MM.1S (cell line): Measurements from ENCODE around the gene MSANTD1.

Experiments
- DNase-seq: peaks from one replicate; pipeline ENCODE4 v3.0.0-alpha.2; 2015
- H2AFZ ChIP-seq: fragments of 300-600 bp; sonication (generic); 2 replicates; pipeline ENCODE4 v1.6.0; 2016; ENCODE audit warnings: antibody characterized with exemption, low read length
- H3F3A ChIP-seq: fragments of 300-600 bp; sonication (generic); 2 replicates; pipeline ENCODE4 v1.6.1; 2016; ENCODE audit warnings: mild to moderate bottlenecking, antibody characterized with exemption, low read length, moderate library complexity, mixed read lengths; ENCODE audit not compliant: insufficient read depth
- H3K27ac ChIP-seq: fragments of 300-600 bp; sonication (generic); 2 replicates; pipeline ENCODE4 v1.5.1; 2016; ENCODE audit warnings: mild to moderate bottlenecking, low read length
- H3K27me3 ChIP-seq: fragments of 300-600 bp; sonication (generic); replicated peaks from 2 replicates; pipeline ENCODE4 v1.6.0; 2016; ENCODE audit warnings: low read length; ENCODE audit not compliant: insufficient read depth
- H3K36me3 ChIP-seq: fragments of 300-600 bp; sonication (generic); replicated peaks from 2 replicates; pipeline ENCODE4 v1.6.1; 2016; ENCODE audit warnings: mild to moderate bottlenecking, low read length, mixed read lengths; ENCODE audit not compliant: insufficient read depth
- H3K4me1 ChIP-seq: fragments of 300-600 bp; sonication (generic); 2 replicates; pipeline ENCODE4 v1.6.1; 2016; ENCODE audit warnings: low read length, mixed read lengths
- H3K4me2 ChIP-seq: fragments of 300-600 bp; sonication (generic); 2 replicates; pipeline ENCODE4 v1.6.0; 2016; ENCODE audit warnings: low read depth, low read length
- H3K4me3 ChIP-seq: fragments of 300-600 bp; sonication (generic); 2 replicates; pipeline ENCODE4 v1.5.1; 2016; ENCODE audit warnings: low read length, mixed read lengths
- H3K79me2 ChIP-seq: fragments of 300-600 bp; sonication (generic); 2 replicates; pipeline ENCODE4 v1.6.1; 2016; ENCODE audit warnings: mixed run types, low read length, mixed read lengths
- H3K9ac ChIP-seq: fragments of 300-600 bp; sonication (generic); 2 replicates; pipeline ENCODE4 v1.6.1; 2016; ENCODE audit warnings: low read length, mixed read lengths
- H3K9me2 ChIP-seq: fragments of 300-600 bp; sonication (generic); replicated peaks from 2 replicates; pipeline ENCODE4 v1.6.1; 2016; ENCODE audit warnings: mild to moderate bottlenecking, low read length, mixed read lengths; ENCODE audit not compliant: insufficient read depth
- H3K9me3 ChIP-seq: fragments of 300-600 bp; sonication (generic); replicated peaks from 2 replicates; pipeline ENCODE4 v1.6.1; 2016; ENCODE audit warnings: mild to moderate bottlenecking, low read length, mixed read lengths; ENCODE audit not compliant: insufficient read depth
- H4K20me1 ChIP-seq: fragments of 300-600 bp; sonication (generic); 2 replicates; pipeline ENCODE4 v1.6.1; 2016; ENCODE audit warnings: mild to moderate bottlenecking, low read length, moderate library complexity, mixed read lengths; ENCODE audit not compliant: insufficient read depth
- CTCF ChIP-seq: fragments of 300-600 bp; sonication (generic); IDR thresholded peaks from 2 replicates; pipeline ENCODE4 v1.5.1; 2016; ENCODE audit warnings: antibody characterized with exemption, low read length, mixed read lengths
- EZH2 ChIP-seq: fragments of 300-600 bp; sonication (generic); optimal IDR thresholded peaks from 2 replicates; pipeline ENCODE3; 2017; ENCODE audit warnings: low read depth, mild to moderate bottlenecking, antibody characterized with exemption, low read length, mixed read lengths
- EZH2phosphoT487 ChIP-seq: fragments of 300-600 bp; sonication (generic); IDR thresholded peaks from 2 replicates; pipeline ENCODE4 v1.6.1; 2018; ENCODE audit warnings: antibody characterized with exemption, low read length

MSANTD1 gene

DNA sequence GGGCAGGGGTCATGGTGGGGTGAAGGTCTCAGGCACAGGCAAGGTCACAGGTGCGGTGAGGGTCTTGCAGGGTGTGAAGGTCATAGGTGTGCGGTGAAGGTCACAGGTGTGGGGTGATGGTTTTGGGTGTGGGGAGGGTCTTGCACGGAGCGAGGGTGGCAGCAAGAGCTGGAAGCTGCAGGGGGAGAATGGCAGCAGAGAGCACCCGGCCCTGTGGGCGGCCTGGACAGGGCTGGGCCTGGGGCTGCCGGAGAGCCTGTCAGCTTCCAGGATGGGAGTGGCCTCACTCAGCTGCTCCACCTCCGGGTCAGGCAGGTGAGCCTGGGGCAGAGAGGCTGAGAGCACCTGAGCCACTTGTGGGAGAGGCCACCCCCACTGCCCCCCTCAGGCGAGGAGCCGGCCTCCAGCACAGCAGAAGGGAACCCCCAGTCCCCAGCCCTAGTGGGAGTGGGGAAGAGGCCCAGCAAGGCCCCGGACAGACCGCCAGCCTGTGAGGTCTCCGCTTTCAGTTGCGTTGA, 1.5 kb downstream of the MSANTD1 start:
- Histone ChIP-seq H3F3A (no peaks in the 10 kb centered on the region), H3K27ac (no peak overlapping the region), H3K79me2 (no peaks in the 10 kb centered on the region), H2AFZ (no peak overlapping the region), H3K4me2 (no peak overlapping the region), H3K27me3 (peaks cover 7% of the 10 kb centered on the region; the same call in 1 of the 2 replicates), H4K20me1 (no peaks in the 10 kb centered on the region), H3K4me3 (no peak overlapping the region), H3K9me3 (no peaks in the 10 kb centered on the region), H3K9me2 (no peaks in the 10 kb centered on the region), H3K9ac (no peak overlapping the region), H3K4me1 (no peaks in the 10 kb centered on the region), H3K36me3 (no peaks in the 10 kb centered on the region)
- no peak for DNase-seq
- TF ChIP-seq CTCF (no peak), EZH2phosphoT487 (no peak), EZH2 (no peak)

DNA sequence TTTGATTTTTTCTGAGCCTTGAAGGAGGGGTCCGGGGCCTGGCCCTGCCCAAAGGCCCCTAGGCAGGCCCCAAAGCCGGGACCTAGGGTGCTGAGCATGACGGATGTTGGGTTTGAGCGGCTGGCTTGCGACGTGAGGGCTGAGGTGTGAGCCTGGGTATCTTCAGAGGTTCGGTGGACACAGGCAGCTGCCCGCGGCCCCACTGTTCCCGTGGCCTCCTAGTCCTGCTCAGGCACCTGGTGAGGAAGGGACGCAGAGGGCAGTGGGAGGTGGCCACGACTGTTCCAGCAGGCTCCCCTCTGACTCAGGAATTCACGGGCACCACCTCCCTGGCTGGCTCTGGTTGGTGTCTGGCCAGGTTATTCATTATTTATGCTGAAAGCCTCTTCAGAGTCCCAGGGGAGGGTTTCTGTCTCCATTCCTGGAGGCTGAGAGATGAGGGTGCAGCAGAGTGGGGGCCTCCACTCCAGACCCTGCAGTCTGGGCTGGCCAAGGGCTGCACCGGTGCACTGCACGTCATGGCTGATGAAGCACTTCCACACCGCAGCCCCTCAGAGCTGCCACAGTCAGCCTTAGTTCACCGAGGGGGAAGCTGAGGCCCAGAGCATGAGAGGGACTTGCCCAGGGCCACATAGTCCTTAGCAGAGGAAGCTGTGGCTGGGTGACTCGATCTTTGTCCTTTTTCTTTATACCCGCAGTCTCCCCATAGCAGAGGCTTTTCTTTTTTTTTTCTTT, 2.2 kb downstream of the MSANTD1 start:
- Histone ChIP-seq H3K36me3 (no peaks in the 10 kb centered on the region), H3K4me3 (no peak overlapping the region), H3K9me3 (no peaks in the 10 kb centered on the region), H2AFZ (no peak overlapping the region), H3K27me3 (peaks cover 7% of the 10 kb centered on the region; the same call in 1 of the 2 replicates), H3F3A (no peaks in the 10 kb centered on the region), H3K9me2 (no peaks in the 10 kb centered on the region), H3K9ac (no peak overlapping the region), H3K27ac (no peak overlapping the region), H4K20me1 (no peaks in the 10 kb centered on the region), H3K4me1 (no peaks in the 10 kb centered on the region), H3K4me2 (no peak overlapping the region), H3K79me2 (no peaks in the 10 kb centered on the region)
- TF ChIP-seq EZH2phosphoT487 (no peak), EZH2 (no peak), CTCF (no peak)
- no peak for DNase-seq

DNA sequence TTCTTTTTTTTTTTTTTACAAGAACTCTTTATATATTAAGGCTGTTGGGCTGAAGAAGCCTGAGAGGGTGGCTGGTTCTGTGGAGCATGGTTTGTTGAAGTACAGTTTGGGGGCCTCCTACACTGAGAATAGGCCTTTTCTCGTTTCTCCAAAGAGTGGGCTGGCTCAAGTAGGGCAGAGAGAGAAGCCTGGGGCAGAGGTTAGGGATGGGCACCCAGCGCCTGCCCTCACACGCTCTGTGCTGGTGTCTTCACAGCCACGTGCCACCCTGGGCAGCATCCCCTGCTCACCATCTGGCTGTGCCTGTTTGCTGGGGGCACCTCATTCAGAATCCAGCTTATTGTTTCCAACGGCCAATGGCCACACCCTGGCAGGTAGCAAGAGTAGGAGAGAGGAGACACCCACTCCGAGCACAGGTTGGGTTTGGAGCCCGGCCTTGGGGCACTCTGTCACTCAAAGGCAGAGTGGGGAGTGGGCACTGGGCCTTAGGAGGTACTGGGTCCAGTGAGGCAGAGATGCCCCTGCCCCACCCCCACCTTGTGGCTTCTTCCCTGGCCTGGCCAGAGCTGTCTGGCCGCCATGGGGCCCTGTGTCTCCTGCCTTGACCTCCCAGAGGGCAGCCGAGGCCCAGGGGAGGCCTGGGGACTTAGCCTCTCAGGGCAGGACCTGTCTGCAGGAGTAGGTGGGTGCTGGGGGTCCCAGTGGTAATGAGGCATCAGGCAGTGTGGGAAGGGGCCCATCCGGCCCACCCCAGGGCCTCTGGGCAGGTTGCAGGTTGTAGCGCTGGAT, 2.9 kb downstream of the MSANTD1 start:
- H2AFZ ChIP-seq, result no peak overlapping the region
- no peak overlapping the region for H3K4me2 ChIP-seq
- H3K79me2 ChIP-seq, result no peaks in the 10 kb centered on the region
- H3K4me3 ChIP-seq, result no peak overlapping the region
- no peaks in the 10 kb centered on the region for H3K4me1 ChIP-seq
- TF ChIP-seq EZH2phosphoT487 (no peak), EZH2 (no peak), CTCF (no peak)
- no peaks in the 10 kb centered on the region for H4K20me1 ChIP-seq
- H3K9me3 ChIP-seq, result no peaks in the 10 kb centered on the region
- no peak overlapping the region for H3K9ac ChIP-seq
- H3K9me2 ChIP-seq, result no peaks in the 10 kb centered on the region
- peaks cover 12% of the 10 kb centered on the region for H3K27me3 ChIP-seq
- no peak overlapping the region for H3K27ac ChIP-seq
- H3F3A ChIP-seq, result no peaks in the 10 kb centered on the region
- no peak for DNase-seq
- H3K36me3 ChIP-seq, result no peaks in the 10 kb centered on the region
